MCF 10A (cell line): ENCODE measurements around the gene TRAPPC8. TPM values are rescaled to one million over a fixed set of nuclear protein-coding genes. Genes with fewer than 3 reads are reported as not detected.
"Not testable (repeated sequence)": the region's sequence is repeated elsewhere in the genome, so short reads cannot be mapped to it uniquely, and the experiment has no call there.

ENCODE experiments used
- BruUV-seq: library from RNA; stranded (reverse); fragments of 400-500 nt; replicated peaks from 2 replicates; lab custom pipeline; 2021; lab: Mats Ljungman, UMichigan
- CTCF ChIA-PET: fragments of 300-600 bp; sonication (Branson Sonifier 250); formaldehyde crosslinking; extraction: SDS; loops from one replicate; lab custom pipeline; 2021; ENCODE audit warnings: antibody characterized with exemption, inconsistent platforms; lab: Yijun Ruan, JAX
- POLR2A ChIA-PET: fragments of 300-600, 350-650 bp; sonication (Branson Sonifier 250); formaldehyde crosslinking; extraction: SDS; loops from one replicate; lab custom pipeline; 2020; ENCODE audit warnings: antibody characterized with exemption, inconsistent platforms; lab: Yijun Ruan, JAX
- DNase-seq: peaks from one replicate; pipeline ENCODE4 v3.0.0-alpha.2; 2018; ENCODE audit not compliant: unreplicated experiment
- H3K27ac Mint-ChIP-seq: one replicate; pipeline ENCODE4 v1.8.0; 2022; ENCODE audit warnings: mild to moderate bottlenecking, low read depth, mixed read lengths; ENCODE audit not compliant: unreplicated experiment
- H3K27me3 Mint-ChIP-seq: one replicate; pipeline ENCODE4 v1.8.0; 2022; ENCODE audit warnings: mixed read lengths; ENCODE audit not compliant: insufficient read depth, unreplicated experiment
- H3K36me3 Mint-ChIP-seq: one replicate; pipeline ENCODE4 v1.8.0; 2022; ENCODE audit warnings: mild to moderate bottlenecking, moderate library complexity, mixed read lengths; ENCODE audit not compliant: insufficient read depth, unreplicated experiment
- H3K4me1 Mint-ChIP-seq: one replicate; pipeline ENCODE4 v1.8.0; 2022; ENCODE audit warnings: mixed read lengths; ENCODE audit not compliant: insufficient read depth, unreplicated experiment
- H3K4me3 Mint-ChIP-seq: one replicate; pipeline ENCODE4 v1.8.0; 2022; ENCODE audit warnings: mild to moderate bottlenecking, moderate library complexity, mixed read lengths; ENCODE audit not compliant: unreplicated experiment
- H3K9me3 Mint-ChIP-seq: one replicate; pipeline ENCODE4 v1.8.0; 2022; ENCODE audit warnings: mixed read lengths; ENCODE audit not compliant: unreplicated experiment
- intact Hi-C: fragments of 100-400 bp; cut with micrococcal nuclease; formaldehyde crosslinking; loops from 2 replicates; pipeline ENCODE4 v1.14.1; 2022
- total RNA-seq: library from RNA; stranded (reverse); gene quantifications from 2 replicates; pipeline ENCODE4 v1.2.3, GENCODE V29; 2022
- TF ChIP-seq, protein P1 (sequence below): fragments of 200-600 bp; IDR thresholded peaks from one replicate; pipeline ENCODE4 v1.8.0; 2022; ENCODE audit warnings: antibody characterized with exemption, mild to moderate bottlenecking; ENCODE audit not compliant: unreplicated experiment

TRAPPC8 gene
- total RNA-seq, 1 experiment from 2014 or later: 29.0 TPM

DNA sequence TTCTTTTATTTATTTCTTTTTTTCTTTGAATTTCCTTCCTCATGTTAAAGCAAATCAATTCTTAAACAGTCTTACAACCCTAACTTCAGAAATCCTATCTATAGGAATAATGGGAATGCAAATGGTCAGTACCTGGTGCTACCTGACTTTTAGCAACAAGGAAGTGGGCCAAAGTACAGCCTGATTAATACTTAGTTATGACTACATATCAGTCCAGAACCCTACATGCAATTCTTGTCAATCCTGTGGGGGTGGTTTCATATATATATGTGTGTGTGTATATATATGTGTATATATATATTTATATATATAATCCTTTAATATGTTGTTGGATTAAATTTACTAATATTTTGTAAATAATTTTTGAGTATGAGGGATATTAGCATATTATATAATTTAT, 14.8 kb upstream of the TRAPPC8 start:
- H3K27ac Mint-ChIP-seq: no peak overlapping the region
- H3K9me3 Mint-ChIP-seq: no peaks in the 10 kb centered on the region
- H3K27me3 Mint-ChIP-seq: no peaks in the 10 kb centered on the region
- POLR2A ChIA-PET: interaction anchor here (1.6 kb wide), 1 partner anchor 14 kb away, joined by 4 read pairs; no protein-coding TSS in a partner anchor
- intact Hi-C loops: loop anchor here (1.0 to 2.0 kb wide), 3 partner anchors 138 to 401 kb away; no protein-coding TSS in a partner anchor
- BruUV-seq: no TSS peak
- peaks cover 5% of the 10 kb centered on the region for H3K4me1 Mint-ChIP-seq
- H3K4me3 Mint-ChIP-seq: no peak overlapping the region
- DNase-seq: no peak
- H3K36me3 Mint-ChIP-seq: no peaks in the 10 kb centered on the region
- CTCF ChIA-PET: interaction anchor here (0.7 to 1.2 kb wide), 2 partner anchors 15 to 143 kb away, joined by 3 read pairs; partner anchors contain the start of gene TRAPPC8
- TF ChIP-seq, protein P1, sequence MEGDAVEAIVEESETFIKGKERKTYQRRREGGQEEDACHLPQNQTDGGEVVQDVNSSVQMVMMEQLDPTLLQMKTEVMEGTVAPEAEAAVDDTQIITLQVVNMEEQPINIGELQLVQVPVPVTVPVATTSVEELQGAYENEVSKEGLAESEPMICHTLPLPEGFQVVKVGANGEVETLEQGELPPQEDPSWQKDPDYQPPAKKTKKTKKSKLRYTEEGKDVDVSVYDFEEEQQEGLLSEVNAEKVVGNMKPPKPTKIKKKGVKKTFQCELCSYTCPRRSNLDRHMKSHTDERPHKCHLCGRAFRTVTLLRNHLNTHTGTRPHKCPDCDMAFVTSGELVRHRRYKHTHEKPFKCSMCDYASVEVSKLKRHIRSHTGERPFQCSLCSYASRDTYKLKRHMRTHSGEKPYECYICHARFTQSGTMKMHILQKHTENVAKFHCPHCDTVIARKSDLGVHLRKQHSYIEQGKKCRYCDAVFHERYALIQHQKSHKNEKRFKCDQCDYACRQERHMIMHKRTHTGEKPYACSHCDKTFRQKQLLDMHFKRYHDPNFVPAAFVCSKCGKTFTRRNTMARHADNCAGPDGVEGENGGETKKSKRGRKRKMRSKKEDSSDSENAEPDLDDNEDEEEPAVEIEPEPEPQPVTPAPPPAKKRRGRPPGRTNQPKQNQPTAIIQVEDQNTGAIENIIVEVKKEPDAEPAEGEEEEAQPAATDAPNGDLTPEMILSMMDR: no peak

DNA sequence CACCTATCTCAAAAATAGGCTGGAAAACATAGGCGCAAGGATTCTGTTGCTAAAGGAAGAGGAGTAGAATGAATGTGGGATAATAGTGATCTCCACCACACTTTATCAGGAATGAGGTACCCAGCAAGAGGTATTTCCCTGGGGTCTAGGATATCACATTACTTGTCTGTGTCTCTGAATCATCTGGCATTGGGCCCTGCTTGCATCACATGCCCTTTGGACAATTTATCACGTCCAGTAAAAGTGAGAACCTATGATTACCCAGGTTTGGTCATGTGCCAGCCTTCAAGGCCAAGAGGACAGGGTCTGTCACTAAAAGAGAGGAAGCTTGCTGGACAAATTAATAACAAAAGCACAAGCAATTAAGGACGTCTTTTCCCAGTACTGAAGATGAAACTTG, 11.4 kb upstream of the TRAPPC8 start:
- TF ChIP-seq, protein P1: no peak
- peak; percentile 91 for DNase-seq
- POLR2A ChIA-PET: no interaction called here
- Mint-ChIP-seq H3K4me1 (peaks cover 5% of the 10 kb centered on the region), H3K36me3 (no peaks in the 10 kb centered on the region), H3K9me3 (no peaks in the 10 kb centered on the region), H3K4me3 (no peak overlapping the region), H3K27me3 (no peaks in the 10 kb centered on the region), H3K27ac (no peak overlapping the region)
- intact Hi-C loops: no loop called here
- CTCF ChIA-PET: no interaction called here
- BruUV-seq: no TSS peak

DNA sequence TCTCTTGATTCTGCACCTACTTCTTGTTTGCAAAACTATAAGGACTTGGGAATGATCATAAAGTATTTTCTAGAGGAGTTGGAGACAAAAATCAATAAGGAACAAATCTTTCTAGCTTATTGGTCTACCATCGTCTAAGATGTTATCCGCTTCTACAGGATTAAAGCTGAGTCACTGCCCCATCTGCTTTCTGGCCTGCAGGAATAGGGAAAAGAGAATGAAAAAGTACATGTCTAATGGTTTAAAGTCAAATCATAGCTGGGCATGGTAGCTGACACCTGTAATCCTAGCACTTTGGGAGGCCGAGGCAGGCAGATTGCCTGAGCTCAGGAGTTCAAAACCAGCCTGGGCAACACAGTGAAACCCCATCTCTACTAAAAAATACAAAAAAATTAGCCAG, 10.8 kb upstream of the TRAPPC8 start:
- H3K4me1 Mint-ChIP-seq, BruUV-seq, intact Hi-C loops, CTCF ChIA-PET, H3K9me3 Mint-ChIP-seq, H3K4me3 Mint-ChIP-seq, H3K36me3 Mint-ChIP-seq, H3K27me3 Mint-ChIP-seq, DNase-seq, POLR2A ChIA-PET, H3K27ac Mint-ChIP-seq: not testable (repeated sequence)

DNA sequence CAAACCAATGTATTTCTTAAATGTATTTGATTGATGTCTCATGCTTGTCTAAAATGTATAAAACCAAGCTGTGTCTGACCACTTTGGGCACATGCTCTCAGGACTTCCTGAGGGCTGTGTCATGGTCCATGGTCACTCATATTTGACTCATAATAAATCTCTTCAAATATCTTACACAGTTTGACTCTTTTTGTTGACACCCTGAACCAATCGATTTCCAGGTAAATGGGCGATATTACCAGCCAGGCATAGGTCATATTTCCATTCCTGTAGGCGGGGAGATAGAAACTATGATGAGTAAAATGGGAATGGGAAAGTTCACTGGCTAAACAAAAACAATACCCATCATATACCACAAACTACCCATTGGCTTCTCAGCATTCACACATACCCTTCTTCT, 9.3 kb upstream of the TRAPPC8 start:
- TF ChIP-seq, protein P1: no peak
- CTCF ChIA-PET: no interaction called here
- no peak for DNase-seq
- Mint-ChIP-seq H3K36me3 (peaks cover 4% of the 10 kb centered on the region), H3K4me3 (no peak overlapping the region), H3K27me3 (no peaks in the 10 kb centered on the region), H3K4me1 (peaks cover 5% of the 10 kb centered on the region), H3K9me3 (no peaks in the 10 kb centered on the region), H3K27ac (no peak overlapping the region)
- intact Hi-C loops: no loop called here
- no TSS peak for BruUV-seq
- POLR2A ChIA-PET: interaction anchor here (0.6 kb wide), 1 partner anchor 15 kb away, joined by 4 read pairs; no protein-coding TSS in a partner anchor

DNA sequence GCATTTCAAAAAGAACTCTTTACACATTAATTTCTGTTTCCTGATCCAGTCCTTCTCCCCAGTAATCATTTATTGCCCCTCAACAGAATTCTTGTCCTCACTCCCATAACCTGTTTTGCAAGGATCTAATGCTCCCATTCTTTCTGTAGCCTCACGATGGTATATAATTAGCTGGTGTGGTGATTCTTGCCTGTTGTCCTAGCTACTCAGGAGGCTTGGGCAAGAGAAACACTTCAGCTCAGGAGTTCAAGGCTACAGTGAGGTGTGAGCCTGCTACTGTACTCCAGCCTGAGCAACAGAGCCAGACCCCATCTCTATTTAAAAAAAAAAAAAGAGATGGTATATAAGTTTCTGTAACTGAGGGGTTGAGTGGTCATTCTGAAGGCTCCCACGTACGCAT, 7.7 kb upstream of the TRAPPC8 start:
- Mint-ChIP-seq H3K4me3 (no peak overlapping the region), H3K4me1 (peaks cover 5% of the 10 kb centered on the region), H3K27ac (no peak overlapping the region), H3K36me3 (peaks cover 4% of the 10 kb centered on the region), H3K27me3 (no peaks in the 10 kb centered on the region), H3K9me3 (no peaks in the 10 kb centered on the region)
- intact Hi-C loops: no loop called here
- CTCF ChIA-PET: interaction anchor here (0.7 to 1.2 kb wide), 3 partner anchors 8 to 121 kb away, joined by 3 to 5 read pairs (median 3); no protein-coding TSS in a partner anchor
- TF ChIP-seq, protein P1: no peak
- BruUV-seq: no TSS peak
- DNase-seq: no peak
- POLR2A ChIA-PET: no interaction called here

DNA sequence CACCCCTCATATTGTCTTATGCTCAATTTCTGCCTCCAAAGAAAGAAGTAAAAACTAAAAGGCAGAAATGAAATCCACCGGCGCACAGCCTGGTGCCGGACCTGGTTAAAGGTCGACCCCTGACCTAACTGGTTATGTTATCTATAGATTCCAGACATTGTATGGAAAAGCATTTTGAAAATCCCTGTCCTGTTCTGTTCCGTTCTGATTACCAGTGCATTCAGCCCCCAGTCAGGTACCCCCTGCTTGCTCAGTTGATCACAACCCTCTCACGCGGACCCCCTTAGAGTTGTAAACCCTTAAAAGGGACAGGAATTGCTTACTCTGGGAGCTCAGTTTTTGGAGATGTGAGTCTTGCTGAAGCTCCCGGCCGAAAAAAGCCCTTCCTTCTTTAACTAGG, 5.4 kb upstream of the TRAPPC8 start:
- H3K36me3 Mint-ChIP-seq, H3K4me3 Mint-ChIP-seq, intact Hi-C loops, DNase-seq, H3K9me3 Mint-ChIP-seq, POLR2A ChIA-PET, H3K27me3 Mint-ChIP-seq, H3K4me1 Mint-ChIP-seq, BruUV-seq, H3K27ac Mint-ChIP-seq, CTCF ChIA-PET: not testable (repeated sequence)
